ENCODE results near the gene JAZF1.

- no peak for TF ChIP-seq EP300 (IDR thresholded peaks at IDR 0.05; ENCODE audit: borderline replicate concordance)
- TF ChIP-seq TCF12 (IDR thresholded peaks at IDR 0.05; ENCODE audit: low read depth), result no peak
- no peak for TF ChIP-seq TEAD4 (IDR thresholded peaks at IDR 0.05)
- no peak for TF ChIP-seq YY1 (IDR thresholded peaks at IDR 0.05; ENCODE audit: low read depth)
- TF ChIP-seq CEBPB (IDR thresholded peaks at IDR 0.05), result no peak
- no peak for TF ChIP-seq RAD21 (IDR thresholded peaks at IDR 0.05; ENCODE audit: low read depth)
- TF ChIP-seq MAX (IDR thresholded peaks at IDR 0.05), result no peak
These were observed 15.3 kb downstream of the JAZF1 start for GRCh38 chr7:28165261-28165660.
